Measurements from ENCODE around the gene PDLIM1. TPM values are rescaled to one million over a fixed set of nuclear protein-coding genes. Genes with fewer than 3 reads are reported as not detected.

PDLIM1 gene
- total and polyA plus RNA-seq, 9 of the 15 experiments (the other 6 are each of a cell fraction or from before 2014, with no cell fraction given): 19.8 to 164 (median 39.1) TPM

GRCh38 chr10:95290461-95291364, at the start of gene PDLIM1 (continued):
- no peak for TF ChIP-seq ZNF239 (CRISPR knock-in tag; IDR thresholded peaks at IDR 0.05)
- TF ChIP-seq EP300 (IDR thresholded peaks at IDR 0.05; ENCODE audit: low read length): no peak
- peak; percentile 95 for TF ChIP-seq POLR2G (IDR thresholded peaks at IDR 0.05; ENCODE audit: low read depth, low read length)
- TF ChIP-seq RAD21 (CRISPR knock-in tag; conservative IDR thresholded peaks at IDR 0.05 in 1 of 2, IDR thresholded peaks at IDR 0.05 in 1 of 2): peak in 1 of 2 experiments; percentile 26; a peak in 2 of 4 replicates
- 0 out of 2 replicates have a peak, but pooled peaks have one; percentile 65 for TF ChIP-seq TGIF2 (CRISPR knock-in tag; IDR thresholded peaks at IDR 0.05)
- no peak for TF ChIP-seq TCF15 (CRISPR knock-in tag; IDR thresholded peaks at IDR 0.05)
- TF ChIP-seq SREBF2 (CRISPR knock-in tag; IDR thresholded peaks at IDR 0.05): no peak
- peak; percentile 36; the same call in 1 of the 2 replicates for TF ChIP-seq TAF7 (tag; IDR thresholded peaks at IDR 0.05)
- no peak for TF ChIP-seq ZNF778 (CRISPR knock-in tag; IDR thresholded peaks at IDR 0.05)
- TF ChIP-seq PCBP1 (IDR thresholded peaks at IDR 0.05; ENCODE audit: low read depth, low read length, poor library complexity, severe bottlenecking): peak; percentile 61
- TF ChIP-seq ZNF431 (CRISPR knock-in tag; IDR thresholded peaks at IDR 0.05): 0 out of 2 replicates have a peak, but pooled peaks have one; percentile 39
- TF ChIP-seq MAX (CRISPR knock-in tag; IDR thresholded peaks at IDR 0.05): peak; percentile 85
- peak; percentile 90 for TF ChIP-seq CTBP1 (IDR thresholded peaks at IDR 0.05; ENCODE audit: borderline replicate concordance)
- no peak for TF ChIP-seq MAFG (tag; conservative IDR thresholded peaks at IDR 0.05)
- TF ChIP-seq HDAC6 (IDR thresholded peaks at IDR 0.05; ENCODE audit: low read depth, low read length): no peak
- no peak for TF ChIP-seq ZNF766 (CRISPR knock-in tag; conservative IDR thresholded peaks at IDR 0.05)
- peak; percentile 73 for TF ChIP-seq TAF1 (IDR thresholded peaks at IDR 0.05; ENCODE audit: control insufficient read depth, extremely low read depth, insufficient read depth, low read length, severe bottlenecking)
- TF ChIP-seq EP400 (IDR thresholded peaks at IDR 0.05): peak; percentile 49; the same call in 1 of the 2 replicates
- 0 out of 2 replicates have a peak, but pooled peaks have one; percentile 63 for TF ChIP-seq PREB (CRISPR knock-in tag; IDR thresholded peaks at IDR 0.05)
- TF ChIP-seq PURB (CRISPR knock-in tag; IDR thresholded peaks at IDR 0.05; ENCODE audit: low read depth): no peak
- peak; percentile 51; the same call in 1 of the 2 replicates for TF ChIP-seq POLR2AphosphoS5 (IDR thresholded peaks at IDR 0.05; ENCODE audit: control insufficient read depth, insufficient read depth, low read depth, low read length)
- TF ChIP-seq MNT (conservative IDR thresholded peaks at IDR 0.05): peak; percentile 52 to 59; a peak in 2 of 4 replicates
- TF ChIP-seq POLR2H (tag; IDR thresholded peaks at IDR 0.05; ENCODE audit: low read depth): no peak
- TF ChIP-seq TCFL5 (CRISPR knock-in tag; conservative IDR thresholded peaks at IDR 0.05): no peak

Measured in K562 (cell line).